ENCODE data around the gene TBC1D14.

DNA sequence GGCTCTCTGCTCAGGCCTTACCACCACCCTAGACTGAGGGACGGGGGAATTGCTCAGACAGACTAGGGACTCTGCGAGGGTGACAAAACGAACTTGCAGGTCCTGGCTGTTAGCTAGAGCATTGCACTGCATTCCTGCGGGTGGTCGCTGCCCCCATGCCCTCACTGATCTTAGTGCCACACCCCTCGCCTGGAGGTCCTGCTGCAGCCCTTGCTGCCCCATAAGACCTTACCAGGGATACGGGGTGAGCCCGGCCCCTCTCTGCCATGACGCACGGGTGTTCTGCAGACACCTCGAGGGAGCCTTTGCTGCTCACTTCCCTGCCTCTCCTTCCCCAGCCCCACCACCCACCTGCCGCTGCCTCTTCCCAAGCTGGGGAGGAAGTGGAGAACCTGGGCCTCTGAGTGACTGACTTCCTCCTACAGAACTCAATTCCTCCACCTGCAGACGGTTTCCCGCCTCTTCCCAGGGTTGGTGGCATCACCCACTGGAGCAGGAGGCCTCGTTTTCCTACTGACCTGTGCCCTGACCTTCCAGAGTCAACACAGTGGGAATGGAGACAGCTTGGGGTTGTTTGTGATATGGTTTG is 19.8 kb upstream of the TBC1D14 start:
- TF ChIP-seq, protein P1, sequence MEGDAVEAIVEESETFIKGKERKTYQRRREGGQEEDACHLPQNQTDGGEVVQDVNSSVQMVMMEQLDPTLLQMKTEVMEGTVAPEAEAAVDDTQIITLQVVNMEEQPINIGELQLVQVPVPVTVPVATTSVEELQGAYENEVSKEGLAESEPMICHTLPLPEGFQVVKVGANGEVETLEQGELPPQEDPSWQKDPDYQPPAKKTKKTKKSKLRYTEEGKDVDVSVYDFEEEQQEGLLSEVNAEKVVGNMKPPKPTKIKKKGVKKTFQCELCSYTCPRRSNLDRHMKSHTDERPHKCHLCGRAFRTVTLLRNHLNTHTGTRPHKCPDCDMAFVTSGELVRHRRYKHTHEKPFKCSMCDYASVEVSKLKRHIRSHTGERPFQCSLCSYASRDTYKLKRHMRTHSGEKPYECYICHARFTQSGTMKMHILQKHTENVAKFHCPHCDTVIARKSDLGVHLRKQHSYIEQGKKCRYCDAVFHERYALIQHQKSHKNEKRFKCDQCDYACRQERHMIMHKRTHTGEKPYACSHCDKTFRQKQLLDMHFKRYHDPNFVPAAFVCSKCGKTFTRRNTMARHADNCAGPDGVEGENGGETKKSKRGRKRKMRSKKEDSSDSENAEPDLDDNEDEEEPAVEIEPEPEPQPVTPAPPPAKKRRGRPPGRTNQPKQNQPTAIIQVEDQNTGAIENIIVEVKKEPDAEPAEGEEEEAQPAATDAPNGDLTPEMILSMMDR (IDR thresholded peaks at IDR 0.05): no peak
- TF ChIP-seq POLR2A (IDR thresholded peaks at IDR 0.05): no peak

All from right lobe of liver (tissue), 4 donors.